Esophagus muscularis mucosa (tissue), 4 donors: ENCODE measurements around the gene DYNLRB1. TPM values are rescaled to one million over a fixed set of nuclear protein-coding genes. Genes with fewer than 3 reads are reported as not detected.

Source experiments
- DNase-seq: peaks from one replicate; pipeline ENCODE4 v3.0.0-alpha.2; 2017; ENCODE audit errors: extremely low spot score
- H3K27ac ChIP-seq, 4 donors: fragments of 200-600 bp; sonication (generic); replicated peaks in 1 of 4; 1 replicate in 3 of 4; 2 replicates in 1 of 4; pipeline ENCODE4 v1.5.1; 2016 to 2019; ENCODE audit warnings: mild to moderate bottlenecking in 1 of 4
- H3K27me3 ChIP-seq, 4 donors: fragments of 200-600 bp; sonication (generic); one replicate each; pipeline versions ENCODE4 v1.5.1 to v1.6.0; 2016 to 2019
- H3K36me3 ChIP-seq, 4 donors: fragments of 200-600 bp; sonication (generic); one replicate each; pipeline ENCODE4 v1.5.1; 2016 to 2019
- H3K4me1 ChIP-seq, 4 donors: fragments of 200-600 bp; sonication (generic); one replicate each; pipeline ENCODE4 v1.5.1; 2016 to 2019
- H3K4me3 ChIP-seq, 4 donors: fragments of 200-600 bp; sonication (generic); 1 replicate in 2 of 4; 2 replicates in 2 of 4; pipeline ENCODE4 v1.5.1; 2016 to 2019; ENCODE audit warnings: mild to moderate bottlenecking in 4 of 4, moderate library complexity in 1 of 4
- H3K9me3 ChIP-seq, 4 donors: fragments of 200-600 bp; sonication (generic); 1 replicate in 3 of 4; 2 replicates in 1 of 4; pipeline ENCODE4 v1.5.1; 2016 to 2019
- EP300 ChIP-seq: sonication (generic); formaldehyde crosslinking; IDR thresholded peaks from one replicate; pipeline ENCODE4 v1.6.1; 2017; ENCODE audit warnings: antibody characterized with exemption
- POLR2A ChIP-seq: fragments of 450-650 bp; IDR thresholded peaks from one replicate; pipeline ENCODE4 v1.6.1; 2017; ENCODE audit warnings: antibody characterized with exemption, moderate library complexity, mild to moderate bottlenecking, low read depth
- POLR2AphosphoS5 ChIP-seq, 2 donors: sonication (generic); formaldehyde crosslinking; IDR thresholded peaks; one replicate each; pipeline ENCODE4 v1.6.1; 2017; ENCODE audit warnings: antibody characterized with exemption in 2 of 2
- WGBS: methylation state at CpG from one replicate; pipeline ENCODE4 v1.1.5; 2018; 5-methylcytosine and 5-hydroxymethylcytosine counted together
- intact Hi-C: fragments of 100-400 bp; cut with DNase I; formaldehyde crosslinking; loops from one replicate; pipeline ENCODE4 v1.15.1; 2023
- total RNA-seq, 4 donors: library from RNA; depleted of rRNA; stranded (reverse); fragments of >200 nt; gene quantifications; one replicate each; pipeline versions ENCODE4 v1.1.0 to v1.2.1, GENCODE V29; 2016
- TF ChIP-seq, protein P1 (sequence below), 3 experiments: fragments of 200-600 bp in 2 of 3; fragments of 450-650 bp in 1 of 3; sonication (generic) in 2 of 3; IDR thresholded peaks; one replicate each; pipeline ENCODE4 v1.5.1; 2017 to 2019; ENCODE audit warnings: antibody characterized with exemption in 3 of 3, mild to moderate bottlenecking in 2 of 3, moderate library complexity in 1 of 3

DYNLRB1 gene
- total RNA-seq, 4 donors from 2014 or later: 152 to 252 (median 191) TPM

DNA sequence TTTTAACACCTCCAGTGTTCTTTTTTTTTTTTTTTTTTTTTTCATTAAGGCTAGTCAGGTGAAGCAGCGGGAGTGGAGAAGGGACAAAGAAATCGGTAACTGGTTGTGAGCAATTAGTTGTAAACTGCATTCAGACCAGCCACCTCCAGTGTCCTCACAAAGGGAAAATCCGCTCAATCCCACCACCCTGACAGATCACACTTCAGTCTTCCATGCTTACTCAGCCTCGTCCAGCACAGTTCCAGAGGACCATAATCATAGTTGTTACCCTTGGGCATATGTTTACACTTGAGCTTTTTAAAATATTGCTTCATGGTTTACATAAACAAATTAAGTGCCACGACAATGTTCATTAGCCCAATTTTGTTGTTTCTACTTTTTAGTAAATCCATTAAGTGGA, 10.2 kb downstream of the DYNLRB1 start:
- Histone ChIP-seq H3K4me3 (no peak overlapping the region), H3K9me3 (no peaks in the 10 kb centered on the region), H3K4me1 (peaks cover 70 to 90% (median 80%) of the 10 kb centered on the region in 4 donors), H3K27ac (peak overlapping the region; percentile 74 to 85 (median 84)), H3K36me3 (peaks cover 11 to 50% (median 42%) of the 10 kb centered on the region in 4 donors), H3K27me3 (no peaks in the 10 kb centered on the region)
- intact Hi-C loops: loop anchor here (10.0 kb wide), 1 partner anchor 212 kb away; no protein-coding TSS in a partner anchor
- WGBS: 64% methylated on average over 5 of the region's 5 CpGs
- TF ChIP-seq POLR2A (no peak), POLR2AphosphoS5 (IDR thresholded peaks at IDR 0.05) (no peak)
- TF ChIP-seq, protein P1, sequence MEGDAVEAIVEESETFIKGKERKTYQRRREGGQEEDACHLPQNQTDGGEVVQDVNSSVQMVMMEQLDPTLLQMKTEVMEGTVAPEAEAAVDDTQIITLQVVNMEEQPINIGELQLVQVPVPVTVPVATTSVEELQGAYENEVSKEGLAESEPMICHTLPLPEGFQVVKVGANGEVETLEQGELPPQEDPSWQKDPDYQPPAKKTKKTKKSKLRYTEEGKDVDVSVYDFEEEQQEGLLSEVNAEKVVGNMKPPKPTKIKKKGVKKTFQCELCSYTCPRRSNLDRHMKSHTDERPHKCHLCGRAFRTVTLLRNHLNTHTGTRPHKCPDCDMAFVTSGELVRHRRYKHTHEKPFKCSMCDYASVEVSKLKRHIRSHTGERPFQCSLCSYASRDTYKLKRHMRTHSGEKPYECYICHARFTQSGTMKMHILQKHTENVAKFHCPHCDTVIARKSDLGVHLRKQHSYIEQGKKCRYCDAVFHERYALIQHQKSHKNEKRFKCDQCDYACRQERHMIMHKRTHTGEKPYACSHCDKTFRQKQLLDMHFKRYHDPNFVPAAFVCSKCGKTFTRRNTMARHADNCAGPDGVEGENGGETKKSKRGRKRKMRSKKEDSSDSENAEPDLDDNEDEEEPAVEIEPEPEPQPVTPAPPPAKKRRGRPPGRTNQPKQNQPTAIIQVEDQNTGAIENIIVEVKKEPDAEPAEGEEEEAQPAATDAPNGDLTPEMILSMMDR (IDR thresholded peaks at IDR 0.05): no peak
- DNase-seq: no peak

DNA sequence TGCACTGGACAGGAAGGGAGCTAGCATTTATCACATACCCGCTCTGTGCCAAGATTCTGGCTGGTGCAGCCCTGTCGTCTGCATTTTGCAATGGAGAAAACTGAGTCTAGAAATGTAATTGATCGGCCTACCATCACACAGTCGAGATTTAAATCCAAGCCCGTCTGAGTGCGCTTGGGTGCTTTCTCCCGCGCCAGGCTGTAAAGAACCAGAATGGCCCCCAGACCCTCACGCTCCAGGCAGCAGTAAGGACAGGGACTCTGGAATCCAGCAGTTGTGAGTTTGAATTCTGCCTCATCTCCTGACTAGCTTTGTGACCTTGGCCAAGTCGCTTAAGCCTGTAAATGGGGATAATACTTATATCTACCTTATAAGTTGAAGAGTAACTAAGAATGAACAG, 10.8 kb downstream of the DYNLRB1 start:
- intact Hi-C loops: loop anchor here (10.0 kb wide), 1 partner anchor 212 kb away; no protein-coding TSS in a partner anchor
- Histone ChIP-seq H3K4me1 (peaks cover 70 to 90% (median 83%) of the 10 kb centered on the region in 4 donors), H3K9me3 (no peaks in the 10 kb centered on the region), H3K4me3 (no peak overlapping the region), H3K27ac (peak overlapping the region; percentile 74 to 85 (median 84)), H3K27me3 (no peaks in the 10 kb centered on the region), H3K36me3 (peaks cover 11 to 53% (median 45%) of the 10 kb centered on the region in 4 donors)
- WGBS: 82% methylated on average over 2 of the region's 10 CpGs
- no peak for DNase-seq
- TF ChIP-seq, protein P1 (IDR thresholded peaks at IDR 0.05): no peak
- TF ChIP-seq POLR2AphosphoS5 (IDR thresholded peaks at IDR 0.05): no peak

DNA sequence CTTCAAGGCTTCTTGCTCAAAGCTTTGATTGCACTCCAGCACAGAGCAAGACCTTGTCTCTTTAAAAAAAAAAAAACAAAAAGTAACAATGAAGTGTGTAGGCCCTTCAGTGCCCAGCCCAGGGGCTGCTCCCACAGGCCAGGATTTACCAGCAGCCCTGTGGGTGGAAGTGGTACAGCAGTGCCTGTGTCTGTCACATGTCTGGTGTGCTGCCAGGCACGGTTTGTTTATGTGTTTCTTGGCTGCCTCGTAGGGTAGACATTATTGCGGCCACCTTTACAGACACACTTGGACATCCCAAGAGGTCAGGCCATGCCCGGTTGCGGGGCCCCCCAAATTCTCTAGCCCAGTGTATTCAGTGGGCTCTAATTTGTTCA, 12.7 kb downstream of the DYNLRB1 start:
- DNase-seq: no peak
- H3K27ac ChIP-seq: peak overlapping the region; percentile 15 to 48 (median 30)
- whole genome bisulfite sequencing: 45% methylated on average over 5 of the region's 5 CpGs
- H3K4me1 ChIP-seq: peaks cover 55 to 81% (median 67%) of the 10 kb centered on the region in 4 donors
- H3K4me3 ChIP-seq: no peak overlapping the region
- intact Hi-C loops: loop anchor here (10.0 kb wide), 1 partner anchor 214 kb away; no protein-coding TSS in a partner anchor
- no peaks in the 10 kb centered on the region for H3K27me3 ChIP-seq
- H3K9me3 ChIP-seq: no peaks in the 10 kb centered on the region
- peaks cover 11 to 72% (median 62%) of the 10 kb centered on the region in 4 donors for H3K36me3 ChIP-seq
- TF ChIP-seq, protein P1 (IDR thresholded peaks at IDR 0.05): peak in 1 of 3 experiments; percentile 34
- TF ChIP-seq POLR2A (no peak), POLR2AphosphoS5 (IDR thresholded peaks at IDR 0.05) (peak in 1 of 2 donors; percentile 44), EP300 (no peak)

DNA sequence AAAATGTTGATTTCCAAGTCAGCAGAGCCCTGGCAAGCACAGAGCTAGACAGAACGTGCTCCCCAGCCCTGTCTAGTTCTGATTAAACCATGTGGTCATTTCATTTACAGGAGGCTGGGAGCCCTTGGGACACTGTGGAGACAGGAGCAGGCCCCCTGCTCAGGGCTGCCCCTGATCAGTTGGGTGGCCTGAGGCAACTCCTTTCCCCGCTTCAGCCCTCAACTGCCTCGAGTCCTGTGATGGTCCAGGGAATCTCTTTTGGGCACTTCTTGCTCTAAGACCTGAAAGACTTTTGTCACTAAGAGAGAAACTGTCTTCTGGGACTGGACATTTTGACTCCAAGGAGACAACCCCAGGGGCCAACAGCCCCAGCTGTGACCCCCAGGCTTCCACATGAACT, 13.5 kb downstream of the DYNLRB1 start:
- Histone ChIP-seq H3K4me3 (no peak overlapping the region), H3K36me3 (peaks cover 18 to 80% (median 70%) of the 10 kb centered on the region in 4 donors), H3K27me3 (no peaks in the 10 kb centered on the region), H3K27ac (peak overlapping the region in 2 of 4 donors; percentile 15 to 48), H3K9me3 (no peaks in the 10 kb centered on the region), H3K4me1 (peaks cover 47 to 73% (median 59%) of the 10 kb centered on the region in 4 donors)
- no peak for DNase-seq
- TF ChIP-seq EP300: no peak
- TF ChIP-seq, protein P1 (IDR thresholded peaks at IDR 0.05): no peak
- no peak for TF ChIP-seq POLR2AphosphoS5 (IDR thresholded peaks at IDR 0.05)
- no peak for TF ChIP-seq POLR2A
- intact Hi-C loops: loop anchor here (10.0 kb wide), 1 partner anchor 215 kb away; no protein-coding TSS in a partner anchor
- 69% methylated on average over 3 of the region's 3 CpGs for WGBS

DNA sequence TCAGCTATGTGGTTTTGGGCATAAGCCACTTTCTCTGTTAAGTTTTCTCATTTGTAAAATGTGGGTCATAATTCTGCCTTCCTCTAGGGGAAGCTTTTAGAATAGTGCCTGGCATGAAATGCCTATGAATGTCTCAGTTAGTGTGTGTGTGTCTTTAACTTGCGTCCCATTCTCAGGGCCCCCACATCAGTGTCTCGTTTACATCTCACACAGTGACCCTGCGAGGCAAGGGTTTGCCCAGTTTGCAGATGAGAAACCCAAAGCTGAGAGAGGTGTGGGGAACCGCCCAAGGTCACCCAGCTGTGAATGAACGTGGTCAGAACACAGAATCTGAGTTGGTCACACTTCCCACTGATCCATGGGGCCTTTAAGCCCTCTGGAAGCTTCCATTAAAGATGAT, 14.1 kb downstream of the DYNLRB1 start:
- 89% methylated on average over 5 of the region's 5 CpGs for WGBS
- peaks cover 24 to 86% (median 73%) of the 10 kb centered on the region in 4 donors for H3K36me3 ChIP-seq
- no peak overlapping the region for H3K27ac ChIP-seq
- no peaks in the 10 kb centered on the region for H3K9me3 ChIP-seq
- H3K27me3 ChIP-seq: no peaks in the 10 kb centered on the region
- TF ChIP-seq POLR2A: no peak
- no peak for TF ChIP-seq POLR2AphosphoS5 (IDR thresholded peaks at IDR 0.05)
- no peak for TF ChIP-seq EP300
- TF ChIP-seq, protein P1 (IDR thresholded peaks at IDR 0.05): no peak
- intact Hi-C loops: no loop called here
- no peak for DNase-seq
- peaks cover 41 to 67% (median 53%) of the 10 kb centered on the region in 4 donors for H3K4me1 ChIP-seq
- H3K4me3 ChIP-seq: no peak overlapping the region
